Endodermal cell (in vitro differentiated cells): ENCODE data around the gene ZACN. TPM values are rescaled to one million over a fixed set of nuclear protein-coding genes. Genes with fewer than 3 reads are reported as not detected.

Experiments used
- DNase-seq: peaks from one replicate; pipeline ENCODE4 v3.0.0-alpha.2; 2017
- H3K27ac ChIP-seq: 2 replicates; pipeline ENCODE4 v1.5.1; 2013; ENCODE audit warnings: mild to moderate bottlenecking, low read depth, low read length, moderate library complexity
- H3K27me3 ChIP-seq: 2 replicates; pipeline ENCODE4 v1.6.1; 2013; ENCODE audit warnings: mild to moderate bottlenecking, low read length, moderate library complexity; ENCODE audit not compliant: insufficient read depth, control insufficient read depth, poor library complexity, severe bottlenecking
- H3K36me3 ChIP-seq: 2 replicates; pipeline ENCODE4 v1.7.0; 2013; ENCODE audit warnings: mild to moderate bottlenecking, low read length, moderate library complexity; ENCODE audit not compliant: control insufficient read depth, insufficient read depth
- H3K4me1 ChIP-seq: one replicate; pipeline ENCODE4 v1.7.0; 2013; ENCODE audit warnings: low read length; ENCODE audit not compliant: control insufficient read depth, insufficient read depth
- H3K4me3 ChIP-seq: 2 replicates; pipeline ENCODE4 v1.5.1; 2013; ENCODE audit warnings: mild to moderate bottlenecking, low read length, moderate library complexity
- H3K9ac ChIP-seq: 2 replicates; pipeline ENCODE4 v1.6.1; 2013; ENCODE audit warnings: mild to moderate bottlenecking, low read length, moderate library complexity; ENCODE audit not compliant: poor library complexity, severe bottlenecking; ENCODE audit errors: extremely low read depth
- H3K9me3 ChIP-seq: 2 replicates; pipeline ENCODE4 v1.6.1; 2013; ENCODE audit warnings: mild to moderate bottlenecking, low read length, moderate library complexity; ENCODE audit not compliant: control insufficient read depth
- H3K27ac Mint-ChIP-seq: 2 replicates; pipeline ENCODE4 v1.8.0; 2020; ENCODE audit warnings: mixed read lengths
- H3K27me3 Mint-ChIP-seq: 2 replicates; pipeline ENCODE4 v1.8.0; 2021; ENCODE audit warnings: mild to moderate bottlenecking, mixed read lengths; ENCODE audit not compliant: insufficient read depth
- H3K36me3 Mint-ChIP-seq: 2 replicates; pipeline ENCODE4 v1.8.0; 2020; ENCODE audit warnings: low read depth, mixed read lengths
- H3K4me1 Mint-ChIP-seq: 2 replicates; pipeline ENCODE4 v1.8.0; 2020; ENCODE audit warnings: mixed read lengths
- H3K4me3 Mint-ChIP-seq: 2 replicates; pipeline ENCODE4 v1.8.0; 2020; ENCODE audit warnings: mild to moderate bottlenecking, moderate library complexity, mixed read lengths
- H3K9me3 Mint-ChIP-seq: 2 replicates; pipeline ENCODE4 v1.8.0; 2020; ENCODE audit warnings: mild to moderate bottlenecking, mixed read lengths
- CTCF ChIP-seq: fragments of 200-600 bp; sonication (generic); conservative IDR thresholded peaks from 2 replicates; pipeline ENCODE4 v1.5.0; 2021; ENCODE audit warnings: antibody characterized with exemption, mild to moderate bottlenecking
- WGBS, 2 experiments: methylation state at CpG; one replicate each; pipeline versions ENCODE4 v1.1.5 to v1.1.7; 2013; ENCODE audit warnings: missing lambda C conversion rate in 2 of 2, mixed read lengths in 1 of 2; ENCODE audit not compliant: insufficient coverage in 1 of 2, insufficient read length in 1 of 2; 5-methylcytosine and 5-hydroxymethylcytosine counted together
- total RNA-seq, 2 donors: library from RNA; stranded (reverse); fragmentation: NEBNext Ultra II Directional in 1 of 2; extraction: Animal tissue kit (Norgen Biotek cat#: 25700) in 1 of 2; gene quantifications; 2 replicates in 1 of 2; 3 replicates in 1 of 2; pipeline ENCODE4 v1.2.1, GENCODE V29; 2021

Gene ZACN
- total RNA-seq, 2 donors from 2014 or later = 0.09 TPM; not detected in 1

GRCh38 chr17:76065775-76066174, 13.2 kb upstream of the ZACN start:
- no peak overlapping the region for H3K27ac Mint-ChIP-seq
- peaks cover 72% of the 10 kb centered on the region for H3K36me3 ChIP-seq
- no peak for TF ChIP-seq CTCF
- H3K27me3 Mint-ChIP-seq = no peaks in the 10 kb centered on the region
- H3K4me1 ChIP-seq = peaks cover under 1% of the 10 kb centered on the region
- no peak for DNase-seq
- no peak overlapping the region for H3K4me3 ChIP-seq
- H3K4me3 Mint-ChIP-seq = no peak overlapping the region
- H3K9me3 ChIP-seq = no peaks in the 10 kb centered on the region
- no peak overlapping the region for H3K9ac ChIP-seq
- H3K36me3 Mint-ChIP-seq = peaks cover 65% of the 10 kb centered on the region
- no peaks in the 10 kb centered on the region for H3K9me3 Mint-ChIP-seq
- peaks cover 2% of the 10 kb centered on the region for H3K4me1 Mint-ChIP-seq
- 94% methylated on average over 4 of the region's 4 CpGs for WGBS, 2 experiments
- H3K27ac ChIP-seq = no peak overlapping the region
- H3K27me3 ChIP-seq = no peaks in the 10 kb centered on the region

GRCh38 chr17:76071531-76072147, 7.3 kb upstream of the ZACN start:
- no peak for TF ChIP-seq CTCF

GRCh38 chr17:76072148-76072858, 6.7 kb upstream of the ZACN start, which contains the start of gene SRP68:
TSS of gene SRP68 (minus strand) at chr17:76072517. CDS start at chr17:76072491, 26 bp downstream.
- Mint-ChIP-seq H3K27me3 (peaks cover 45% of the 10 kb centered on the region), H3K4me1 (peaks cover 25% of the 10 kb centered on the region), H3K36me3 (peaks cover 14% of the 10 kb centered on the region), H3K9me3 (no peaks in the 10 kb centered on the region), H3K4me3 (peak within 1 kb of the TSS; percentile 92), H3K27ac (peak within 1 kb of the TSS; percentile 88)
- Histone ChIP-seq H3K27ac (no peak within 1 kb of the TSS), H3K4me1 (peaks cover 3% of the 10 kb centered on the region), H3K4me3 (peak within 1 kb of the TSS; percentile 99), H3K36me3 (peaks cover 14% of the 10 kb centered on the region), H3K27me3 (peaks cover 41% of the 10 kb centered on the region), H3K9ac (peak within 1 kb of the TSS; percentile 89), H3K9me3 (no peaks in the 10 kb centered on the region)
- no peak for TF ChIP-seq CTCF
- peak; percentile 99 for DNase-seq
- WGBS, 2 experiments = 0% methylated on average over 21 to 57 of the region's 57 CpGs

More at GRCh38 chr17:76071531-76072147, 7.3 kb upstream of the ZACN start:
- H3K4me3 Mint-ChIP-seq = peak overlapping the region; percentile 92
- peaks cover 24% of the 10 kb centered on the region for H3K4me1 Mint-ChIP-seq
- Histone ChIP-seq H3K4me1 (peaks cover 3% of the 10 kb centered on the region), H3K27ac (no peak overlapping the region), H3K4me3 (peak overlapping the region; percentile 99), H3K9ac (peak overlapping the region; percentile 89), H3K36me3 (peaks cover 20% of the 10 kb centered on the region), H3K27me3 (peaks cover 35% of the 10 kb centered on the region), H3K9me3 (no peaks in the 10 kb centered on the region)
- DNase-seq = no peak
- H3K27ac Mint-ChIP-seq = peak overlapping the region; percentile 88
- H3K9me3 Mint-ChIP-seq = no peaks in the 10 kb centered on the region
- 27 to 31% methylated on average over 14 to 15 of the region's 15 CpGs for WGBS, 2 experiments
- H3K27me3 Mint-ChIP-seq = peaks cover 38% of the 10 kb centered on the region
- H3K36me3 Mint-ChIP-seq = peaks cover 19% of the 10 kb centered on the region
